HG02763 (cell line): ENCODE data around the gene MAPK8.
"Not testable (repeated sequence)": the region's sequence is repeated elsewhere in the genome, so short reads cannot be mapped to it uniquely, and the experiment has no call there.

Experiments used
- ATAC-seq: cut with Tn5 transposase; IDR thresholded peaks from one replicate; pipeline ENCODE4 v1.9.1; 2021; ENCODE audit warnings: mild to moderate bottlenecking, moderate library complexity; ENCODE audit not compliant: unreplicated experiment

MAPK8 gene

GRCh38 chr10:48414778-48415177 is 108.3 kb downstream of the MAPK8 start:
- no peak for ATAC-seq

GRCh38 chr10:48416584-48417232 is 110.2 kb downstream of the MAPK8 start:
- no peak for ATAC-seq

GRCh38 chr10:48417374-48417773 is 110.9 kb downstream of the MAPK8 start:
- no peak for ATAC-seq

GRCh38 chr10:48418189-48418788 is 111.8 kb downstream of the MAPK8 start:
- no peak for ATAC-seq

GRCh38 chr10:48419714-48420113 is 113.2 kb downstream of the MAPK8 start:
- ATAC-seq = no peak

- not testable (repeated sequence) for ATAC-seq
Observed at GRCh38 chr10:48421862-48422261, 115.4 kb downstream of the MAPK8 start.

- ATAC-seq = no peak
Observed at GRCh38 chr10:48423884-48424283, 117.4 kb downstream of the MAPK8 start.

- ATAC-seq = no peak
Observed at GRCh38 chr10:48428896-48429295, 122.4 kb downstream of the MAPK8 start.

GRCh38 chr10:48429309-48429708 is 122.8 kb downstream of the MAPK8 start:
- ATAC-seq = no peak

- ATAC-seq = no peak
Observed at GRCh38 chr10:48430402-48430993, 124.0 kb downstream of the MAPK8 start.

- no peak for ATAC-seq
Observed at GRCh38 chr10:48431871-48432270, 125.4 kb downstream of the MAPK8 start.

- no peak for ATAC-seq
Observed at GRCh38 chr10:48437546-48437945, 131.1 kb downstream of the MAPK8 start.

GRCh38 chr10:48439031-48439430 is 132.6 kb downstream of the MAPK8 start:
- ATAC-seq = no peak

GRCh38 chr10:48439581-48440041 is 133.1 kb downstream of the MAPK8 start:
- ATAC-seq = no peak

GRCh38 chr10:48440771-48441170 is 134.3 kb downstream of the MAPK8 start:
- no peak for ATAC-seq

GRCh38 chr10:48442090-48442808 is 135.8 kb downstream of the MAPK8 start:
- no peak for ATAC-seq

GRCh38 chr10:48442809-48443177 is 136.3 kb downstream of the MAPK8 start:
- ATAC-seq = no peak

- ATAC-seq = no peak
Observed at GRCh38 chr10:48444266-48444665, 137.8 kb downstream of the MAPK8 start.

GRCh38 chr10:48444861-48445841 is 138.7 kb downstream of the MAPK8 start:
- ATAC-seq = no peak

- no peak for ATAC-seq
Observed at GRCh38 chr10:48445932-48446331, 139.5 kb downstream of the MAPK8 start.

GRCh38 chr10:48446785-48447184 is 140.3 kb downstream of the MAPK8 start:
- ATAC-seq = no peak
